NCI-H146 treated with DMSO at 0.1 percent for 48 hours (cell line): ENCODE measurements around the gene PPP3R1.

Source experiments
- DNase-seq: peaks from one replicate; lab custom pipeline; 2025; ENCODE audit not compliant: unreplicated experiment; lab: John Stamatoyannopoulos, UW

PPP3R1 gene

GRCh38 chr2:68157002-68157401 lies 95.3 kb downstream of the PPP3R1 start:
- DNase-seq = no peak

GRCh38 chr2:68156419-68156818 lies 95.9 kb downstream of the PPP3R1 start:
- no peak for DNase-seq

DNA sequence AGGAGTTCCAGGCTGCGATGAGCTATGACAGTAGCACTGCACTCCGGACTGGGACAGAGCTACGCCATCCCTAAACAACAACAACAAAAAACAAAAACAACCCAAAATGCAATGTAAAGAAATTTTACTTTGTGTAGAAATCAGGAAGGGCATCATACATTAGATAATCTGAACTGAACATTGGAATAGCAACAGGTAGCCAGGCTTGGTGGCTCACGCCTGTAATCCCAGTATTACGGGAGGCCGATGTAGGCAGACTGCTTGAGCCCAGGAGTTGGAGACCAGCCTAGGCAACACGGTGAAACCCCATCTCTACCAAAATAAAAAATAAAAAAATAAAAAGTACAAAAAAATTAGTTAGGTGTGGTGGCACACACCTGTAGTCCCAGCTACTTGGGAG lies 96.7 kb downstream of the PPP3R1 start:
- DNase-seq = no peak

DNA sequence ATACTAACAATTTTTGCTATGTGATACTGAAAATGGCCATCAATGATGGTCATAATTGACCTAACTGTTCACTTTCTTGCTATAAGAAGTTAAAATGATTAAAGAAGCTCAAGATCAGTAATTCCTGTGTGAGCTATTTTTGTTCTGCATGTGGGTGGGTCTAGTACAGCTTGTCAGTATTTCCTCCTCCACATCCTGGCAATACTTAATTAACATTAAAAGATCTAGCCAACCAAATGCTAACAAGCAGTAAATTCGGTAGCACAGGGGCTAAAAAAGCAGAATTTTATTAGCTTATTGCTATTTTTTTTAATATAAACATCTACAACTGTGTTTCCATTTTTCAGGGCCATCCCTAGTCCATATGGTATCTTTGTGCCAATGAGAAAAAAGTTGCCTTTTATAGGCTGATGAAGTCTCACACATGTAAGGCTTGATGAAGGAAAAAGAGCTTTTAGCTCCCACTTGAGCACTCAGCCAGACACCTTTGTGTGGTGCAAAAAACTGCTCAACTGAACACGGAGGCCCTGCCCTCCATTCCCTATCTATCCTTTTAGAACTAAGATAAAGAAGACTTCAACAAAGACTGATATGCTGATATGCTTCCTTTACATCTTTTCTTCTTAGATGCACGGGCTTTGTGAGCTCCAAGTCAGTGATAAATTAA lies 99.5 kb downstream of the PPP3R1 start:
- no peak for DNase-seq

GRCh38 chr2:68151037-68151436 lies 101.3 kb downstream of the PPP3R1 start:
- no peak for DNase-seq

DNA sequence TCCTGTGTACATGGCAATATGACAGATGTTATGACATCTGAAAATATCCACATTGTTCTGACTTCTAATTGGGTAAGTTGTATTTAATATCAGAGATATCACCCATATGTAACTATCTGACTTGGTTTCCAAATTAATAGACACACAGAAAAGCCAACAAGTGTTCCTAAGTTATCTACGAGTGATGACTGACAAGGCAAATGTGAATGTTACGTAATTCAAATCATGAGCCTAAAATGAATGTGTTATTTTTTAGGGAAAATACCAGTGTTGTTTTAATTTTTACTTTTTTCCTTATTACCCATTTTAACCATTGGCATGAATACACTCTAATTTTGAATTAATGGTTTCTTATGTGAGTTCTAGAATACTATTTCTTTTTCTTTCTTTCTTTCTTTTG lies 110.5 kb downstream of the PPP3R1 start:
- no peak for DNase-seq

GRCh38 chr2:68135448-68136320 lies 116.6 kb downstream of the PPP3R1 start:
- DNase-seq = no peak

DNA sequence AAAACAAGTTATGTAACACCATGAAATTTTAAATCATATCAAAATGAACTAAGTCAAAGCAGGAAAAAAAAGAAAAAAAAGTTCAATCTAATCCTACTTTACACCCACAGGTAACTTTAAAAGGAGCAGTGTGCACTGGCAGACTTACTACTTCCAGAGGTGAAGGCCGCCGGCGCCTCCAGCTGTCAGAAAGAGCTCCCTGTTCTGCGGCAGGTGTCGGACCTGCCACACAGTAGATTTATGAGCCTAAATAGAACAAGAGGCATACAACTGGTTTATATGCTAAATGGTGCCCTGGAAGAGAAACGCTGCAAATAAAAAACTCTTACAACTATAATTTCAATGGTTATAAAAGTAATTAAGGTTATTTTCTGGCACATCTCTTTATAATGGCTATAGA lies 117.8 kb downstream of the PPP3R1 start:
- DNase-seq = no peak

DNA sequence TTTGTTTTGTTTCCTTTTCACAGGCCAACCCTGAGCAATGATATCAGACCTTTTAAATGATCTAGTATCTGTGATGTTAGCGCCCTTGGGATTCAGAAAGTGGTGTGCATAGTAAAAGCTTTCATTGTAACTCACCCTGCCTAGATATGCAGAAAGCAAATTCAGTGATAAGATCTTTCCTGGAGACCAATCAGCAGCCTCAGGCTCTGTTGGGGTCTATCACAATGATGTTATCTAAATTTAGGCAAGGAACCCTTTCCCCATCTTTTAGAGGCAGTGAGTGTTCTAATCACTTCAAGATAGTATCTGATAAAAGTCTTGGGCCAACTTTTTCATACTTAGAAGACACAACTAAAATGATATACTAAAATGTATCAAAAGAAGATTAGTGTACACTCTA lies 118.2 kb downstream of the PPP3R1 start:
- no peak for DNase-seq
